K562 (cell line): Measurements from ENCODE around the gene ADORA2B. TPM values are rescaled to one million over a fixed set of nuclear protein-coding genes. Genes with fewer than 3 reads are reported as not detected.

Experiments
- ATAC-seq: fragments of 200-7000 bp; cut with Tn5 transposase; 3 replicates; pipeline ENCODE4 v1.9.1; 2020; ENCODE audit warnings: moderate library complexity
- BruUV-seq: library from RNA; stranded (reverse); fragments of 400-500 nt; replicated peaks from 2 replicates; lab custom pipeline; 2021; lab: Mats Ljungman, UMichigan
- CTCF ChIA-PET: fragments of 300-600 bp; formaldehyde crosslinking; extraction: SDS; loops from one replicate; lab custom pipeline; 2021; ENCODE audit warnings: low intra/inter-chr PET ratio; lab: Yijun Ruan, JAX
- POLR2A ChIA-PET: fragments of 300-600, 350-650 bp; sonication (Branson Sonifier 250); formaldehyde crosslinking; extraction: SDS; loops from one replicate; lab custom pipeline; 2021; ENCODE audit warnings: antibody characterized with exemption, inconsistent platforms; lab: Yijun Ruan, JAX
- DNase-seq, 4 experiments: peaks; one replicate each; pipeline versions ENCODE4 v3.0.0 to v3.0.0-alpha.2; 2011 to 2018; ENCODE audit warnings: low spot score in 3 of 4, mixed read lengths in 3 of 4; ENCODE audit errors: extremely low read depth in 1 of 4
- FAIRE-seq: peaks from 2 replicates; lab custom pipeline; 2011; peaks lifted over from hg19 to GRCh38; lab: Jason Lieb, UNC
- H2AFZ ChIP-seq: 2 replicates; pipeline ENCODE4 v1.6.0; 2011; ENCODE audit warnings: low read depth, low read length, control low read depth, inconsistent platforms
- H3K27ac ChIP-seq: fragments of 200-600 bp; 3 replicates; pipeline ENCODE4 v1.8.0; 2011; ENCODE audit warnings: low read depth, mild to moderate bottlenecking, control low read depth, inconsistent platforms, low read length, moderate library complexity, mixed read lengths; ENCODE audit errors: extremely low read depth
- H3K27me3 ChIP-seq, 2 experiments: fragments of 300-600 bp in 1 of 2; 2 replicates in 1 of 2; 3 replicates in 1 of 2; pipeline versions ENCODE4 v1.6.0 to v1.8.0; 2011; ENCODE audit warnings: inconsistent platforms in 2 of 2, low read length in 2 of 2, mild to moderate bottlenecking in 1 of 2, mixed read lengths in 1 of 2, moderate library complexity in 1 of 2; ENCODE audit not compliant: control insufficient read depth in 2 of 2, insufficient read depth in 2 of 2
- H3K36me3 ChIP-seq: fragments of 300-600 bp; 3 replicates; pipeline ENCODE4 v1.8.0; 2011; ENCODE audit warnings: mild to moderate bottlenecking, low read length, inconsistent platforms; ENCODE audit not compliant: control insufficient read depth, insufficient read depth
- H3K4me1 ChIP-seq, 2 experiments: fragments of 200-600 bp in 1 of 2; replicated peaks in 1 of 2; 2 replicates in 1 of 2; 3 replicates in 1 of 2; pipeline versions ENCODE4 v1.5.1 to v1.8.0; 2011; ENCODE audit warnings: inconsistent platforms in 2 of 2, low read length in 2 of 2, mild to moderate bottlenecking in 1 of 2, mixed read lengths in 1 of 2, moderate library complexity in 1 of 2; ENCODE audit not compliant: control insufficient read depth in 2 of 2, insufficient read depth in 2 of 2
- H3K4me2 ChIP-seq: 2 replicates; pipeline ENCODE4 v1.6.1; 2011; ENCODE audit warnings: low read length, control low read depth, inconsistent platforms, mixed read lengths; ENCODE audit not compliant: insufficient read depth
- H3K4me3 ChIP-seq: fragments of 200-600 bp; sonication (generic), shearing (Covaris generic); 2 replicates; pipeline ENCODE4 v1.5.1; 2016; ENCODE audit warnings: control low read depth, inconsistent platforms
- H3K79me2 ChIP-seq: fragments of 200-600 bp; 3 replicates; pipeline ENCODE4 v1.8.0; 2011; ENCODE audit warnings: low read length, inconsistent platforms; ENCODE audit not compliant: control insufficient read depth, insufficient read depth
- H3K9ac ChIP-seq, 2 experiments: 2 replicates each; pipeline versions ENCODE4 v1.6.0 to v1.6.1; 2011; ENCODE audit warnings: low read depth in 2 of 2, low read length in 2 of 2, control low read depth in 1 of 2, inconsistent platforms in 1 of 2, mild to moderate bottlenecking in 1 of 2, mixed read lengths in 1 of 2; ENCODE audit not compliant: insufficient read depth in 1 of 2
- H3K9me1 ChIP-seq: one replicate; pipeline ENCODE4 v1.6.0; 2011; ENCODE audit warnings: inconsistent platforms, mild to moderate bottlenecking, low read length, moderate library complexity; ENCODE audit not compliant: control insufficient read depth, insufficient read depth
- H3K9me3 ChIP-seq: replicated peaks from 2 replicates; pipeline ENCODE4 v1.5.1; 2011; ENCODE audit warnings: low read depth, low read length, inconsistent platforms; ENCODE audit not compliant: control insufficient read depth, insufficient read depth
- H4K20me1 ChIP-seq: replicated peaks from 2 replicates; pipeline ENCODE4 v1.6.1; 2011; ENCODE audit warnings: low read length, inconsistent platforms, mixed read lengths; ENCODE audit not compliant: control insufficient read depth, insufficient read depth
- ARID3B ChIP-seq: fragments of 250-450 bp; sonication (Bioruptor Pico); IDR thresholded peaks from 2 replicates; pipeline ENCODE4 v1.4.0; 2020; ENCODE audit warnings: borderline replicate concordance
- KLF16 ChIP-seq: IDR thresholded peaks from 2 replicates; pipeline ENCODE4 v1.6.1; 2016; ENCODE audit warnings: antibody characterized with exemption
- PKNOX1 ChIP-seq: fragments of 450-650 bp; IDR thresholded peaks from 2 replicates; pipeline ENCODE4 v1.6.1; 2016
- SNAPC5 ChIP-seq: fragments of 250-450 bp; sonication (Bioruptor Pico); IDR thresholded peaks from 2 replicates; pipeline ENCODE4 v1.8.0; 2021; ENCODE audit warnings: moderate library complexity, mild to moderate bottlenecking, inconsistent platforms
- ZFX ChIP-seq: sonication (generic); formaldehyde crosslinking; IDR thresholded peaks from 2 replicates; pipeline ENCODE4 v1.8.0; 2022; ENCODE audit warnings: mild to moderate bottlenecking, missing genetic modification reagents, moderate library complexity
- ZNF589 ChIP-seq: fragments of 200-800 bp; sonication (Bioruptor generic); IDR thresholded peaks from 2 replicates; pipeline ENCODE4 v1.6.1; 2016; ENCODE audit warnings: low read depth, missing genetic modification characterization, missing compliant biosample characterization
- WGBS: fragments of 100-300 bp; shearing (Covaris generic); methylation state at CpG from one replicate; pipeline ENCODE4 v1.1.6; 2016; ENCODE audit warnings: low coverage, mixed read lengths; ENCODE audit not compliant: insufficient coverage; ENCODE audit errors: missing lambda C conversion rate; 5-methylcytosine and 5-hydroxymethylcytosine counted together
- in situ Hi-C: fragments of 300-500 bp; cut with MboI; formaldehyde crosslinking; loops from 4 replicates; pipeline ENCODE4 v1.15.0; 2018; ENCODE audit warnings: inconsistent platforms, mixed read lengths
- intact Hi-C: fragments of 100-400 bp; cut with micrococcal nuclease; formaldehyde crosslinking; loops from 2 replicates; pipeline ENCODE4 v1.14.2; 2022
- polyA plus RNA-seq, 8 experiments: library from polyadenylated mRNA; depleted of rRNA in 4 of 8; stranded (reverse) in 5 of 8; unstranded in 3 of 8; fragments of >200 nt; fragmentation: Nextera tagmentation in 2 of 8; fragmentation: Illumina TruSeq in 1 of 8; extraction: Ambion mirVana in 2 of 8; extraction: Trizol in 1 of 8; gene quantifications; 2 replicates each; pipeline versions ENCODE4 v1.2.1 to v1.2.3, GENCODE V29; 2011 to 2014; ENCODE audit warnings: inconsistent platforms in 1 of 8, missing spikeins in 1 of 8
- total RNA-seq, 7 experiments: library from RNA; depleted of rRNA in 6 of 7; stranded (reverse); fragments of >200 nt in 6 of 7; fragmentation: Illumina TruSeq in 2 of 7; extraction: Trizol in 2 of 7; gene quantifications; 2 replicates each; pipeline versions ENCODE4 v1.2.1 to v1.2.3, GENCODE V29; 2011 to 2021; ENCODE audit warnings: low replicate concordance in 1 of 7

The ADORA2B gene
- total and polyA plus RNA-seq, 9 of the 15 experiments (the other 6 are each of a cell fraction or from before 2014, with no cell fraction given), result 6.4 to 16.6 (median 10.5) TPM

- peak overlapping the region; percentile 22; the same call in 1 of the 3 replicates for H3K27ac ChIP-seq
- FAIRE-seq, result no peak
- peak overlapping the region in 1 of 2 experiments; percentile 77; a peak in 2 of 4 replicates for H3K9ac ChIP-seq
- H3K9me3 ChIP-seq, result no peaks in the 10 kb centered on the region
- peak overlapping the region; percentile 43 for H3K4me2 ChIP-seq
- no peaks in the 10 kb centered on the region for H3K9me1 ChIP-seq
- BruUV-seq, result no TSS peak
- in situ Hi-C loops, result loop anchor here (25.0 kb wide), 1 partner anchor 704 kb away; the partner anchor contains the start of gene PMP22
- no peaks in the 10 kb centered on the region for H3K27me3 ChIP-seq
- peaks cover 19 to 38% of the 10 kb centered on the region in 2 experiments for H3K4me1 ChIP-seq
- H3K79me2 ChIP-seq, result peaks cover 54% of the 10 kb centered on the region
- no peak overlapping the region; the same call in 1 of the 2 replicates for H2AFZ ChIP-seq
- intact Hi-C loops, result no loop called here
- no peaks in the 10 kb centered on the region for H4K20me1 ChIP-seq
- no peak overlapping the region for H3K4me3 ChIP-seq
- ATAC-seq, result peak; percentile 35
- CTCF ChIA-PET, result no interaction called here
- peaks cover 9% of the 10 kb centered on the region; the same call in 2 of the 3 replicates for H3K36me3 ChIP-seq
- 47% methylated on average over 6 of the region's 13 CpGs for WGBS
- DNase-seq, result no peak
- no peak for TF ChIP-seq SNAPC5
- TF ChIP-seq ARID3B (CRISPR knock-in tag), result no peak
- peak; percentile 22; the same call in 1 of the 2 replicates for TF ChIP-seq ZFX
- no peak for TF ChIP-seq KLF16
- peak; percentile 67 for TF ChIP-seq PKNOX1
- TF ChIP-seq ZNF589, result no peak
- POLR2A ChIA-PET, result no interaction called here
Observed at GRCh38 chr17:15966183-15966878, 21.4 kb downstream of the ADORA2B start.
